ENCODE data around the gene KCNK13. TPM values are rescaled to one million over a fixed set of nuclear protein-coding genes. Genes with fewer than 3 reads are reported as not detected.

KCNK13 gene
- total RNA-seq, 3 donors from 2014 or later: 0.16 to 0.66 (median 0.59) TPM

- Histone ChIP-seq H3K36me3 (no peaks in the 10 kb centered on the region), H3K27me3 (no peaks in the 10 kb centered on the region), H3K9me3 (peaks cover 0 to 2% of the 10 kb centered on the region in 2 donors), H3K27ac (no peak overlapping the region), H3K4me3 (no peak overlapping the region), H3K4me1 (no peaks in the 10 kb centered on the region)
- DNase-seq (ENCODE audit: low spot score in 2 of 2): no peak
- TF ChIP-seq POLR2AphosphoS5 (IDR thresholded peaks at IDR 0.05) (no peak), POLR2A (IDR thresholded peaks at IDR 0.05) (no peak)
- intact Hi-C loops (cut with DNase I; ENCODE audit: low total_unique reads): no loop called here
These were observed 52.8 kb downstream of the KCNK13 start for GRCh38 chr14:90114554-90114953.

GRCh38 chr14:90115780-90116179 is 54.0 kb downstream of the KCNK13 start:
- H3K4me1 ChIP-seq: no peaks in the 10 kb centered on the region
- TF ChIP-seq POLR2A (IDR thresholded peaks at IDR 0.05) (no peak), POLR2AphosphoS5 (IDR thresholded peaks at IDR 0.05) (no peak), CTCF (IDR thresholded peaks at IDR 0.05) (no peak)

GRCh38 chr14:90116444-90116843 is 54.6 kb downstream of the KCNK13 start:
- TF ChIP-seq POLR2A (IDR thresholded peaks at IDR 0.05) (no peak), POLR2AphosphoS5 (IDR thresholded peaks at IDR 0.05) (no peak), CTCF (IDR thresholded peaks at IDR 0.05) (no peak)
- no peak for DNase-seq (ENCODE audit: low spot score in 2 of 2)
- intact Hi-C loops (cut with DNase I; ENCODE audit: low total_unique reads): no loop called here

More at GRCh38 chr14:90115780-90116179, 54.0 kb downstream of the KCNK13 start:
- Histone ChIP-seq H3K9me3 (peaks cover 0 to 2% of the 10 kb centered on the region in 2 donors), H3K27ac (no peak overlapping the region), H3K27me3 (no peaks in the 10 kb centered on the region), H3K4me3 (no peak overlapping the region), H3K36me3 (no peaks in the 10 kb centered on the region)
- intact Hi-C loops (cut with DNase I; ENCODE audit: low total_unique reads): no loop called here
- DNase-seq (ENCODE audit: low spot score in 2 of 2): no peak

GRCh38 chr14:90118027-90118426 is 56.2 kb downstream of the KCNK13 start:
- TF ChIP-seq POLR2AphosphoS5 (IDR thresholded peaks at IDR 0.05) (no peak), CTCF (IDR thresholded peaks at IDR 0.05) (no peak)
- H3K4me1 ChIP-seq: no peaks in the 10 kb centered on the region
- no peaks in the 10 kb centered on the region for H3K36me3 ChIP-seq
- H3K27ac ChIP-seq: no peak overlapping the region
- H3K27me3 ChIP-seq: no peaks in the 10 kb centered on the region
- intact Hi-C loops (cut with DNase I; ENCODE audit: low total_unique reads): no loop called here
- no peak overlapping the region for H3K4me3 ChIP-seq
- DNase-seq (ENCODE audit: low spot score in 2 of 2): no peak
- H3K9me3 ChIP-seq: peaks cover 0 to 2% of the 10 kb centered on the region in 2 donors

More at GRCh38 chr14:90116444-90116843, 54.6 kb downstream of the KCNK13 start:
- Histone ChIP-seq H3K27me3 (no peaks in the 10 kb centered on the region), H3K36me3 (no peaks in the 10 kb centered on the region), H3K9me3 (peaks cover 0 to 2% of the 10 kb centered on the region in 2 donors), H3K4me1 (no peaks in the 10 kb centered on the region), H3K4me3 (no peak overlapping the region), H3K27ac (no peak overlapping the region)

GRCh38 chr14:90126260-90126659 is 64.5 kb downstream of the KCNK13 start:
- H3K4me3 ChIP-seq: no peak overlapping the region
- no peaks in the 10 kb centered on the region for H3K9me3 ChIP-seq
- H3K27ac ChIP-seq: no peak overlapping the region
- no peak for DNase-seq (ENCODE audit: low spot score in 2 of 2)
- no peaks in the 10 kb centered on the region for H3K27me3 ChIP-seq
- intact Hi-C loops (cut with DNase I; ENCODE audit: low total_unique reads): no loop called here
- H3K36me3 ChIP-seq: no peaks in the 10 kb centered on the region
- H3K4me1 ChIP-seq: no peaks in the 10 kb centered on the region
- TF ChIP-seq POLR2AphosphoS5 (IDR thresholded peaks at IDR 0.05) (no peak), POLR2A (IDR thresholded peaks at IDR 0.05) (no peak), CTCF (IDR thresholded peaks at IDR 0.05) (no peak)

Measured in breast epithelium (tissue), 4 donors.